Aorta (tissue), 5 donors: ENCODE data around the gene RHOT1. TPM values are rescaled to one million over a fixed set of nuclear protein-coding genes. Genes with fewer than 3 reads are reported as not detected.
A peak's percentile ranks its signal among the peaks of the same experiment; 100 is the strongest.

Experiments used
- ATAC-seq: fragments of 200-7000 bp; cut with Tn5 transposase; one replicate; pipeline ENCODE4 v1.9.1; 2022; ENCODE audit warnings: moderate library complexity; ENCODE audit not compliant: low FRiP score
- DNase-seq, 2 donors: peaks; one replicate each; pipeline ENCODE4 v3.0.0-alpha.2; 2020
- H3K27ac ChIP-seq, 2 donors: one replicate each; pipeline ENCODE4 v1.5.1; 2013; ENCODE audit warnings: low read length in 2 of 2, mild to moderate bottlenecking in 2 of 2, moderate library complexity in 2 of 2, control low read depth in 1 of 2, inconsistent platforms in 1 of 2, low read depth in 1 of 2
- H3K27me3 ChIP-seq, 2 donors: one replicate each; pipeline ENCODE4 v1.6.1; 2013; ENCODE audit warnings: control low read depth in 1 of 2, low read length in 1 of 2, mild to moderate bottlenecking in 1 of 2, moderate library complexity in 1 of 2; ENCODE audit not compliant: insufficient read depth in 2 of 2, control insufficient read depth in 1 of 2
- H3K36me3 ChIP-seq, 2 donors: one replicate each; pipeline ENCODE4 v1.6.1; 2013; ENCODE audit warnings: control low read depth in 1 of 2, low read length in 1 of 2, mild to moderate bottlenecking in 1 of 2; ENCODE audit not compliant: insufficient read depth in 2 of 2, control insufficient read depth in 1 of 2
- H3K4me1 ChIP-seq, 2 donors: one replicate each; pipeline ENCODE4 v1.6.1; 2013; ENCODE audit warnings: low read length in 2 of 2, control low read depth in 1 of 2, mild to moderate bottlenecking in 1 of 2, moderate library complexity in 1 of 2; ENCODE audit not compliant: insufficient read depth in 2 of 2, control insufficient read depth in 1 of 2
- H3K4me3 ChIP-seq, 2 donors: one replicate each; pipeline ENCODE4 v1.5.1; 2013; ENCODE audit warnings: low read length in 2 of 2, control low read depth in 1 of 2, mild to moderate bottlenecking in 1 of 2
- H3K9me3 ChIP-seq: one replicate; pipeline ENCODE4 v1.6.1; 2013; ENCODE audit warnings: mild to moderate bottlenecking, low read length; ENCODE audit not compliant: control insufficient read depth
- WGBS, 2 donors: extraction: QIAGEN DNeasy Blood & Tissue Kit; methylation state at CpG; one replicate each; pipeline ENCODE4 v1.1.7; 2013; 5-methylcytosine and 5-hydroxymethylcytosine counted together
- intact Hi-C, 2 donors: fragments of 100-400 bp; cut with DNase I; formaldehyde crosslinking; loops; one replicate each; pipeline versions ENCODE4 v1.14.2 to v1.15.0; 2022
- polyA plus RNA-seq, 2 donors: library from polyadenylated mRNA; stranded (reverse); fragments of 200-250 nt; gene quantifications; one replicate each; pipeline ENCODE4 v1.2.3, GENCODE V29; 2013
- total RNA-seq, 2 donors: library from RNA; stranded (reverse); fragmentation: NEBNext Ultra II Directional; extraction: Animal tissue kit (Norgen Biotek cat#: 25700); gene quantifications; one replicate each; pipeline ENCODE4 v1.2.1, GENCODE V29; 2021
- donor health status: healthy with polysubstance abuse.
- donor health status: Bipolar disorder and iron deficiency.
- donor health status: DM: no; HTN: no; CAD: no.
- donor health status: DM: no; HTN: no; CAD: no.
- donor health status: DM: yes; HTN: yes; CAD: no.

Gene RHOT1
- total and polyA plus RNA-seq, 4 donors: 28.5 to 42.0 (median 37.5) TPM

DNA sequence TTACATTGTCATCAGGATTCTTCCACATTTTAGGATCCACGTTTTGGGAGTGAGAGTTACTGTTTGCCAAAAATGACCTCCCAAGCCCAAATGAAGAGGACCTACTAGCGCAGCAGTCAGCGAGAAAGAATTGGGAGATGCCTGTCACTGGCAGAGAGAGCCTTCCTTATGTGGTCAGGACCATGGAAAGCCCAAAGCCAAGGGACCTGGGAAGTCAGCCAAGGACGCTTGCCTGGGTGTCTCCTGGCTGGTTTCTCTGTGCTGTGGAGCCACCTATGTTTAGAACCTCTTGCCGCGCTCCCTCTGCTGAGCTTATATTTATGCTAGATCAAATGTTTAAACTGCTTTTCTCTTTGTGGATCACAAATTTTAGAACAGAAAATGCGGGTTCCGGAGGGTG, 98.4 kb downstream of the RHOT1 start:
- intact Hi-C loops: no loop called here
- H3K4me1 ChIP-seq: no peaks in the 10 kb centered on the region
- no peaks in the 10 kb centered on the region for H3K27me3 ChIP-seq
- H3K27ac ChIP-seq: no peak overlapping the region
- 23 to 28% methylated on average over 8 of the region's 8 CpGs for WGBS, 2 donors
- H3K36me3 ChIP-seq: no peaks in the 10 kb centered on the region
- DNase-seq: no peak
- no peak for ATAC-seq
- H3K9me3 ChIP-seq: no peaks in the 10 kb centered on the region
- no peak overlapping the region for H3K4me3 ChIP-seq

DNA sequence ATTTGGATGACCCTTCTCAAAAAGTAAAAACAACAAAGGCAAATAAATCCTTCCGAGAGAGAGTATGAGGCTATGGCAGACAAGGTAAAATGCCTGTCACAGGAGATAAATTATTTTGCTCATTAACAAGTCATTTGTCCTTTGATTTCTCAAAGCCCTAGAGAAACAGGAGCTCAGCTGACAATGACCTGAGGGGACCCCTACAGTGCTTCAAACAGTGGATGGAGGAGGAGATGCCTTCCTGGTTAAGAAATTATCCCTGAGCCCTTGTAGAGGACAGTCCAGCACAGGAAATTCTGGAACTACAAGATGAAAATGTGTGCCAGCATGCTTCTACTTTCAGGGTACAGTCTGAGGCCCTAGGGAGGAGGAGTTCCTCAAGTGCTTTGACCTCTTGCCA, 99.3 kb downstream of the RHOT1 start:
- ATAC-seq: no peak

DNA sequence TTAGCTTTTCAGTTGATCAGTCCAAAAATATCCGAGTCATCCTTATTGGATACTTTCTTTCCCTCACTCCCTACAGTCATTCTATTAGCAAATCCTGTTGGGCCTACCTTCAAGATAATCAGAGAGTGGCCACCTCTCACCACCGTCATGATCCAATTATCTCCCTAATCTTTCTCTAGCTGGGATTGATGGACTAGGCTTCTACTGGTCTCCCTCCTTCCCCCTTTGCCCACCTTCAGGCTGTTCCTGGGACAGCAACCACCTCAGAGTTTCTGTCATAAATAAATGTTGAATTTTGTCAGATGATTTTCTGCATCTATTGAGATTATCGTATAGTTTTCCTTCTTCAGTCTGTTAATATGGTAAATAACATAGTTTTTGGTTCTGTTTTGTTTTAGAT, 107.2 kb downstream of the RHOT1 start:
- Histone ChIP-seq H3K27ac (no peak overlapping the region), H3K36me3 (no peaks in the 10 kb centered on the region), H3K9me3 (no peaks in the 10 kb centered on the region), H3K4me3 (no peak overlapping the region), H3K4me1 (no peaks in the 10 kb centered on the region), H3K27me3 (no peaks in the 10 kb centered on the region)
- WGBS, 2 donors: 89% methylated on average over 3 of the region's 3 CpGs
- intact Hi-C loops: no loop called here
- no peak for DNase-seq
- ATAC-seq: no peak

More for the DNA sequence above, 99.3 kb downstream of the RHOT1 start:
- Histone ChIP-seq H3K27me3 (no peaks in the 10 kb centered on the region), H3K27ac (no peak overlapping the region), H3K36me3 (no peaks in the 10 kb centered on the region), H3K4me1 (no peaks in the 10 kb centered on the region), H3K9me3 (no peaks in the 10 kb centered on the region), H3K4me3 (no peak overlapping the region)
- no peak for DNase-seq
- WGBS, 2 donors: 86 to 95% methylated on average over 1 of the region's 1 CpG
- intact Hi-C loops: no loop called here

DNA sequence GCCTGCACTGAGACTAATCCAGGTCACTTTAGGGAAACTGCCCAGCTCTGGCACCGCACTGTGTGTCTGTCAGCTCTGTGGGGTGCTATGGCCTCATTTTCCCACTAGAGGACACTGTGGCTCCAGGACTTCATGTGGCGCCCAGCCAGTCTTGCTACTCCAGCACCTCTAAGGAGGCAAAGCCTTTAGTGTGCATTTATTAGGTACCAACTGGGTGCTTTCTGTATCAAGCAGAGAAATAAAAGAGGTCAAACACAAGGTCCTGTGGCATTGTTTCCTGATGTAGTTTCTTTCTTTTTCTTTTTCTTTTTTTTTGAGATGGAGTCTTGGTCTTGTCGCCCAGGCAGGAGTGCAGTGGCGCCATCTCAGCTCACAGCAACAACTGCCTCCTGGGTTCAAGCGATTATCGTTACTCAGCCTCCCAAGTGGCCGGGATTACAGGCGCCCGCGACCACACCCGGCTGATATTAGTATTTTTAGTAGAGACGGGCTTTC, 110.9 kb downstream of the RHOT1 start:
- H3K4me1 ChIP-seq: no peaks in the 10 kb centered on the region
- no peak overlapping the region for H3K4me3 ChIP-seq
- H3K27me3 ChIP-seq: no peaks in the 10 kb centered on the region
- H3K9me3 ChIP-seq: no peaks in the 10 kb centered on the region
- intact Hi-C loops: loop anchor here (1.0 to 2.0 kb wide), 2 partner anchors 66 to 68 kb away; no protein-coding TSS in a partner anchor
- no peak overlapping the region for H3K27ac ChIP-seq
- WGBS, 2 donors: 64 to 68% methylated on average over 12 of the region's 12 CpGs
- DNase-seq: peak; percentile 84 to 90
- H3K36me3 ChIP-seq: no peaks in the 10 kb centered on the region
- peak; percentile 91 for ATAC-seq

DNA sequence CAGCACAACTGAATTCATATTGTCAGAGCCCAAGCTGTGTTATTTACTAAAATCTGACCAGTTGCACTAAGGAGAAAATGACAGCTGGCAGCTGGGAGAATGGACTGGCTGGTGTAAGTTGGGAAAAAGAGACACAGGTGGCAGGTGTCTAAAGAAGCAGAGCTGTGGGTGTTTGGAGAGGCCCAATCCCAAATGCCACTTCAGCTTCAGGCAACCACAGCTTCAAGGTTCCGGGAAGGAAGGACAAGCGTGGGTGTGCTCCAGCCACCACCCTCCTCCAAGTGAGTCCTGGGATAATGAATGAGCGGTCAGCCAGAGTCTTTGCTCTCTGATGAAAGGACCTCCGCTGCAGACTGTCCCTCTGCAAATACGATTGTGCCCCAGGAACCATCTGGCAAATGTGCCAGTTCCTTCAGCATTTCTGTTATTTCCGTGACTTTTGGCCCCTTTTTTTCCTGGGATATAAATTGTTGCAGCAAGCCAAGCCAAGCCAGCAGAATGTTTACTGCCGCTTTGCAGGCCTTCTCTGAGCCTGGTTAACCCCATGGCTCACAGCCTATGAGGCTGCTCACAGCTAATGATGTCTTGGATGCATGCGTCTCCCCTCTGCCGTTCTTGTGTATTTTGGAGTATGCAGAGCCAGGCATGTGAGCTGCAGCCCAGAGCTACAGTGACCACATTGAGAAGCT, 113.9 kb downstream of the RHOT1 start:
- DNase-seq (no peak), ATAC-seq (peak; percentile 23)
- Histone ChIP-seq H3K36me3 (no peaks in the 10 kb centered on the region), H3K4me3 (no peak overlapping the region), H3K27ac (no peak overlapping the region), H3K4me1 (no peaks in the 10 kb centered on the region), H3K27me3 (no peaks in the 10 kb centered on the region), H3K9me3 (no peaks in the 10 kb centered on the region)
- intact Hi-C loops: no loop called here
- 17 to 26% methylated on average over 9 of the region's 9 CpGs for WGBS, 2 donors

DNA sequence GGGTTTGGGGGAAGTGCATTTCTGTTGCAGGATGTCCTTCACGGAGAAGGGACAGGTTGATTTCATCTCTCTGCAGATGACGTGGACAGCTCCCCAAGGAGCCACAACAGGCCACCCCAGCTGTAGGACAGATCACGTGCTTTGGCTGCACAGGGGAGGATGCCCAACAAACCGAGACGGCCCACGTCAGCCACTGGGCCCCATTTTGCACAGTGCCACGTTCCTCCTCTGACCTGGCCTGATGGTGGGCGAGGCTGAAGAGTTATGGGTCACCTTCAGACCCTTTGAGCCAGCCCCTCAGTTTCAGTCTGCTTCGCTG, 114.4 kb downstream of the RHOT1 start:
- Histone ChIP-seq H3K27me3 (no peaks in the 10 kb centered on the region), H3K4me1 (no peaks in the 10 kb centered on the region), H3K27ac (no peak overlapping the region), H3K4me3 (no peak overlapping the region), H3K9me3 (no peaks in the 10 kb centered on the region), H3K36me3 (no peaks in the 10 kb centered on the region)
- DNase-seq (peak in 1 of 2 donors; percentile 45), ATAC-seq (peak; percentile 11)
- 58 to 64% methylated on average over 9 of the region's 9 CpGs for WGBS, 2 donors
- intact Hi-C loops: no loop called here

DNA sequence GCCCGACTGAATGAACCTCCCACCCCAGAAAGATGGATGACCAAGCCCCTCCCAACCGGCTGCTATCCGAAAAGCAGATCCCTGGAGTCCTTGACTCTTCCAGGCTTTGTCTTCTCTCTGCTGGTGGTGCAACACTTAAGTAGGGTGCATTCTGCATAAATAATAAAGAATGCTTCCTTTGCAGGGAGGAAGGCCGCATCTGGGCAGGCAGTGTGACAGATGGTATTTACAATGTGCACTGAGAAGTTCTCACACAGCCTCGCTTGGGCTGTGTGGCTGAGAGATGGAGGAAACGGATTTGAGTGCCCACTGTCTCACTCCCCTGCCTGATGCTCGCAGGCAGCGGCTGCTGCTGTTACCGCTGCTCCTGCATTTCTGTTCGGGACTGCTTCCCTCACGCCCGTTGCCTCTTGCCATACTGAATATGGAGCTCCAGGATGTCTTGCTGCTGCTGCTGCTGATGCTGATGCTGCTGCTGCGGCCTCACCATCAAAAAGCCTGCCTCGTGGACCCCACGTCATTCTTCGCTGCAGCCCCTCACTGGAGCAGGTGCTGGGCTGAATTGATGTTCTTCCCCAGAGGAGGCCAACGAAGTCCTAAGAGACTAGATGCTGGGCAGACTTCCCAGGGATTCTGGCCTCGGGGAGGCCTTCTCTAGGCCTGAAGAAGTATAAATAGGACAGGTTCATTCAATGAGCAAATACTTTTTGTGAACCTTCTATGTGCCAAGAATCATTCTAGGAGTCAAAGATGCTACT, 116.3 kb downstream of the RHOT1 start:
- ATAC-seq: no peak
- no peaks in the 10 kb centered on the region for H3K9me3 ChIP-seq
- H3K36me3 ChIP-seq: no peaks in the 10 kb centered on the region
- no peak overlapping the region for H3K4me3 ChIP-seq
- peak; percentile 17 to 53 for DNase-seq
- intact Hi-C loops: no loop called here
- 82 to 84% methylated on average over 18 of the region's 18 CpGs for WGBS, 2 donors
- no peaks in the 10 kb centered on the region for H3K27me3 ChIP-seq
- H3K27ac ChIP-seq: no peak overlapping the region
- H3K4me1 ChIP-seq: no peaks in the 10 kb centered on the region

DNA sequence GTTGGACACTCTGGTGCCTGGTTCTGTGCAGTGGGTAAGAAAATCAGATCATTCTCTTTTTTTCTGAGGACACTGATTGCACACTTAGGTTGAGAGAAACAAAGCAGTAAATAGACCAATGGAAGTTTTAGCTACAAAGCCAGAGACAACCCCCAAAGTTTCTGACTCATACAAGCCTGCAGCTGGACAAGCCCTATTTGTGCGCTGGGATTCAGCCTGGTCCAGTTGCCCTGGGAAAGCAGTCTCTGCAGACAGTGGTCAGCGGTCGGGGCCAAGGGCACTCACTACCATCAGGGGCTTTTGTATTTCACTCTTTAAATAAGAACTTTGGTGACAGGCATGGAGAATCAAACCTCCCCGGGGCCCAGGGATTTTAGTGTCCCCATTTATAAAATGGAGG, 117.3 kb downstream of the RHOT1 start:
- no peak overlapping the region for H3K4me3 ChIP-seq
- intact Hi-C loops: no loop called here
- ATAC-seq: no peak
- WGBS, 2 donors: 78 to 86% methylated on average over 4 of the region's 4 CpGs
- H3K9me3 ChIP-seq: no peaks in the 10 kb centered on the region
- no peaks in the 10 kb centered on the region for H3K4me1 ChIP-seq
- H3K27ac ChIP-seq: no peak overlapping the region
- DNase-seq: peak in 1 of 2 donors; percentile 52
- H3K36me3 ChIP-seq: no peaks in the 10 kb centered on the region
- no peaks in the 10 kb centered on the region for H3K27me3 ChIP-seq

DNA sequence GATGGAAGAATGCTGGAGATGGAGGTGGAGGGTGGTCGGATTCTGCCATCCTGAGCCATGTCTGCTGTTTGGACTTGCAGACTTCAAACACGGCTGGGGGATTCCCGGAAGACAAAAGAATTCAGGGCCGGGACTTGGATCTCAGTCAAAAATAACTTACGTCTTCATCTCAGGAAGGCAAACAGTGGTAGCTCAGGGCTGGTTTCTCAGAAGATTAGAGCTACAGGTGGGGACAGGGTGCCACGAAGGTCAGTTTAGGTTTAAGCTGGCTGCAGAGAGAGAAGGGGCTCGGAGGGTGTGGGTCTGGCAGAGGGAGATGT, 119.1 kb downstream of the RHOT1 start:
- Histone ChIP-seq H3K36me3 (no peaks in the 10 kb centered on the region), H3K4me3 (no peak overlapping the region), H3K27me3 (no peaks in the 10 kb centered on the region), H3K9me3 (no peaks in the 10 kb centered on the region), H3K27ac (no peak overlapping the region), H3K4me1 (no peaks in the 10 kb centered on the region)
- intact Hi-C loops: no loop called here
- WGBS, 2 donors: 27 to 29% methylated on average over 7 of the region's 7 CpGs
- ATAC-seq: no peak
- no peak for DNase-seq
